ENCODE results near the gene FCN2. TPM values are rescaled to one million over a fixed set of nuclear protein-coding genes. Genes with fewer than 3 reads are reported as not detected.

FCN2 gene
- total RNA-seq, 1 donor from 2014 or later = not detected

- peaks cover 35% of the 10 kb centered on the region for H3K27me3 Mint-ChIP-seq (ENCODE audit: low read depth)
- peak; percentile 63 for DNase-seq (ENCODE audit: low spot score)
- H3K9me3 Mint-ChIP-seq (ENCODE audit: low read depth) = no peaks in the 10 kb centered on the region
Measured at GRCh38 chr9:134930398-134930797, 49.8 kb downstream of the FCN2 start.

GRCh38 chr9:134932171-134932570, 51.6 kb downstream of the FCN2 start:
- no peaks in the 10 kb centered on the region for H3K36me3 Mint-ChIP-seq (ENCODE audit: low read depth)
- DNase-seq (ENCODE audit: low spot score) = no peak
- H3K9me3 Mint-ChIP-seq (ENCODE audit: low read depth) = no peaks in the 10 kb centered on the region
- H3K27me3 Mint-ChIP-seq (ENCODE audit: low read depth) = peaks cover 48% of the 10 kb centered on the region
- no peak for TF ChIP-seq CTCF (IDR thresholded peaks at IDR 0.05)
- no peak overlapping the region for H3K4me3 Mint-ChIP-seq (ENCODE audit: unreplicated experiment)
- H3K27ac Mint-ChIP-seq (ENCODE audit: unreplicated experiment) = no peak overlapping the region
- H3K4me1 Mint-ChIP-seq (ENCODE audit: low read depth) = no peaks in the 10 kb centered on the region

More at GRCh38 chr9:134930398-134930797, 49.8 kb downstream of the FCN2 start:
- Mint-ChIP-seq H3K36me3 (ENCODE audit: low read depth) (no peaks in the 10 kb centered on the region), H3K4me3 (ENCODE audit: unreplicated experiment) (no peak overlapping the region), H3K27ac (ENCODE audit: unreplicated experiment) (no peak overlapping the region), H3K4me1 (ENCODE audit: low read depth) (no peaks in the 10 kb centered on the region)
- no peak for TF ChIP-seq CTCF (IDR thresholded peaks at IDR 0.05)

GRCh38 chr9:134932606-134933005, 52.0 kb downstream of the FCN2 start:
- Mint-ChIP-seq H3K4me3 (ENCODE audit: unreplicated experiment) (no peak overlapping the region), H3K9me3 (ENCODE audit: low read depth) (no peaks in the 10 kb centered on the region), H3K27ac (ENCODE audit: unreplicated experiment) (no peak overlapping the region), H3K4me1 (ENCODE audit: low read depth) (no peaks in the 10 kb centered on the region), H3K27me3 (ENCODE audit: low read depth) (peaks cover 53% of the 10 kb centered on the region), H3K36me3 (ENCODE audit: low read depth) (no peaks in the 10 kb centered on the region)
- no peak for DNase-seq (ENCODE audit: low spot score)
- TF ChIP-seq CTCF (IDR thresholded peaks at IDR 0.05) = no peak

- H3K4me3 Mint-ChIP-seq (ENCODE audit: unreplicated experiment) = no peak overlapping the region
- H3K36me3 Mint-ChIP-seq (ENCODE audit: low read depth) = no peaks in the 10 kb centered on the region
- peaks cover 49% of the 10 kb centered on the region for H3K27me3 Mint-ChIP-seq (ENCODE audit: low read depth)
- peak; percentile 68 for DNase-seq (ENCODE audit: low spot score)
- TF ChIP-seq CTCF (IDR thresholded peaks at IDR 0.05) = no peak
- no peaks in the 10 kb centered on the region for H3K4me1 Mint-ChIP-seq (ENCODE audit: low read depth)
- no peaks in the 10 kb centered on the region for H3K9me3 Mint-ChIP-seq (ENCODE audit: low read depth)
- no peak overlapping the region for H3K27ac Mint-ChIP-seq (ENCODE audit: unreplicated experiment)
Measured at GRCh38 chr9:134933076-134933659, 52.6 kb downstream of the FCN2 start.

GRCh38 chr9:134935056-134935640, 54.5 kb downstream of the FCN2 start:
- H3K9me3 Mint-ChIP-seq (ENCODE audit: low read depth) = no peaks in the 10 kb centered on the region
- DNase-seq (ENCODE audit: low spot score) = peak; percentile 34
- no peak overlapping the region for H3K4me3 Mint-ChIP-seq (ENCODE audit: unreplicated experiment)
- no peak for TF ChIP-seq CTCF (IDR thresholded peaks at IDR 0.05)
- no peaks in the 10 kb centered on the region for H3K36me3 Mint-ChIP-seq (ENCODE audit: low read depth)
- H3K4me1 Mint-ChIP-seq (ENCODE audit: low read depth) = no peaks in the 10 kb centered on the region
- H3K27ac Mint-ChIP-seq (ENCODE audit: unreplicated experiment) = no peak overlapping the region
- H3K27me3 Mint-ChIP-seq (ENCODE audit: low read depth) = peaks cover 50% of the 10 kb centered on the region

Measured in chondrocyte (in vitro differentiated cells).